Pulmonary artery endothelial cell (primary cell): ENCODE data around the gene ZGRF1. TPM values are rescaled to one million over a fixed set of nuclear protein-coding genes. Genes with fewer than 3 reads are reported as not detected.
"Not testable (repeated sequence)": the region's sequence is repeated elsewhere in the genome, so short reads cannot be mapped to it uniquely, and the experiment has no call there.

Source experiments
- DNase-seq: peaks from one replicate; pipeline ENCODE4 v3.0.0-alpha.2; 2011; ENCODE audit warnings: low read depth, low spot score
- total RNA-seq: library from RNA; depleted of rRNA; stranded (reverse); fragments of >200 nt; gene quantifications from 2 replicates; pipeline ENCODE4 v1.2.3, GENCODE V29; 2014

The ZGRF1 gene
- total RNA-seq, 1 donor from 2014 or later = 10.1 TPM

GRCh38 chr4:112642526-112642925 is 5.8 kb upstream of the ZGRF1 start:
- DNase-seq = no peak

- no peak for DNase-seq
Measured at GRCh38 chr4:112637552-112637866, 800 bp upstream of the ZGRF1 start.

- no peak for DNase-seq
Measured at GRCh38 chr4:112633477-112634235, 3.1 kb downstream of the ZGRF1 start.

DNA sequence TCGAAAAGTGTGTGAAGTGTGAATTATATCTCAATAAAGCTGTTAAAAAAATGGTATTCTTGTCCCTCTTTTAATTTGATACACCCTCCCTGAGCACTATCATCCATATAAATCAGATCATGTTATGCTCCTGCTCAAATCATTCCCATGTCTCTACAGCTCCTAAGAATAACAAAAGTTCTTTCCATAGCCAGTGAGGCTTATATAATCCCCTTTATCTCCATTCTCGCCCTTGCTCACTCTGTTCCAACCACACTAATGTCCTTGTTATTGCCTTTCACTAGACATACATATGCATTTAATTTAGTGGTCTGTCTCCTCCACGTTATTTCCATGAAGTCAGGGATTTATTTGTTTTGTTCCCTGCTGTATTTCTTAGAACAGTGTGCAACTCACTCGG is 10.5 kb downstream of the ZGRF1 start:
- no peak for DNase-seq

GRCh38 chr4:112616984-112617383 is 19.7 kb downstream of the ZGRF1 start:
- no peak for DNase-seq

GRCh38 chr4:112612814-112613213 is 23.9 kb downstream of the ZGRF1 start:
- DNase-seq = not testable (repeated sequence)

DNA sequence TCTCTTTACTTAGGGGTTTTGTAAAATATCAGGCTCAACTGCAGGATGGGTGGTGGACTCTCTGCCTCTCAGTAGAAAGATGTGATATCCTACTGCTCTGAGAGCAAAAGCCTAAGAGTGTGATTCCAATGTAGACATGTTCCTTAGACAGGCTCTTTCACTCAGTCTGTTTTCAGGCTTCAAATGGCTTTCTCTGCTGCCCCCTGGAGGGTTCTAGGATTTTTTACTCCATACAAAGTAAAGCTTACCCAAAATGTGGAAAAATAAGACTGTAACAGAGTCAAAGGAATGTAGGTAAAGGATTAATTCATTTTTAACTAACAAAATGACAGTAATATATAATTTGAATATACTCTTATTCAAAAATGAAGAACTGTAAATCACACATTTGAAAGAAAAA is 32.1 kb downstream of the ZGRF1 start:
- DNase-seq = peak; percentile 4

DNA sequence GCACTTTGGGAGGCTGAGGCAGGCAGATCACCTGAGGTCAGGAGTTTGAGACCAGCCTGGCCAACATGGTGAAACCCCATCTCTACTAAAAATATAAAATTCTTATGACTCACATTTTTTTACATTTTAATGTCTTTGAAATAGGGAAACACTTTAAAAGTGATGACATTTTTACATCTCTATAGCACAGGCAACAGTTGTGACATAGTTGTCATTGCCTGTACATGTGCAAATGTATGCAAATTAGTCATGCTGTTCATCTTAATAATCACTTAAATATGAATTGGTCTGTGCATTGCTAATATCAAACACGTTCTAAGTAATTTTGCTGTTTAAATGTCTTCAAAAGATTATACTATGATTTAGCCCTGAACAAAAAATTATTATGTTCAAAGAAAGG is 41.7 kb downstream of the ZGRF1 start:
- no peak for DNase-seq

DNA sequence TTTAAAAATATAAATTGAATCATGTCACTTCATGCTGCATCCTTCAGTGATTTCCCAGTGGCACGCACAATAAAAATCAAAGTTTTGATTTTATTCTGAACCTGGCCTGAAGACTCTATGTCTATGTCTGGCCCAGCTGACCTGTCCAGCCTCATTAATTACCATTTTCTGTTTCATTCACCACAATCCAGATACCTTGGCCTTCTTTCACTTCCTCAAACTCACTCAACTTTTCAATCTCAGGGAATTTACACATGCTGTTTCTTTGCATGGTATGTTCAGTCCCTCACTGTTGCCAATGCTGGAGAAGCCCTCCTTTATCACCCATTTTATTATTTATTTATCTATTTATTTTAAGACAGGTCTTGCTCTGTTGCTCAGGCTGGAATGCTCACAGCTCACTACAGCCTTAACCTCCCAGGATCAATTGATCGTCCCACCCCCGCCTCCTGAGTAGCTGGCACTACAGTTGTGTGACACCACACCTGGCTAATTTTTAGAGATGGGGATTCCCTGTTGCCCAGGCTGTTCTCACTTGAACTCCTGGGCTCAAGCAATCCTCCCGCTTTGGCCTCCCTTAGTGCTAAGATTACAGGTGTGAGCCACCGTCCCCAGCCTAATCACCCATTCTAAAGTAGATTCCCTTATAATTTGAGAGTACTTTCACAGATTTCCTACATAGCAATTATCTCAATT is 43.1 kb downstream of the ZGRF1 start:
- no peak for DNase-seq

DNA sequence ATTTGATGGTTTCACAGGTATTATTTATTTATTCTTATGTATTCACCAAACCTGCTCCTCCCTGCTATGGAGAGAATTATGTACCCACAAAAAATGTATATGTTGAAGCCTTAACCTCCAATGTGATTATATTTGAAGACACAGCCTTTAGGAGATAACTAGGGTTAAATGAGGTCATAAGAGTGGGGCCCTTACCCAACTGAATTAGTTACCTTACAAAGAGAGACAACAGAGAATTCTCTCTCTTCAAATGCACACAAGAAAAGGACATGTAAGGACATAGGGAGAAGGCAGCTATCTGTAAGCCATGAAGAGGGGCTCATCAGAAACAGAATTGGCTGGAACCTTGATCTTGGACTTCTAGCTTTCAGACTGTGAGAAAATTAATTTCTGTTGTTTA is 44.0 kb downstream of the ZGRF1 start:
- DNase-seq = no peak

DNA sequence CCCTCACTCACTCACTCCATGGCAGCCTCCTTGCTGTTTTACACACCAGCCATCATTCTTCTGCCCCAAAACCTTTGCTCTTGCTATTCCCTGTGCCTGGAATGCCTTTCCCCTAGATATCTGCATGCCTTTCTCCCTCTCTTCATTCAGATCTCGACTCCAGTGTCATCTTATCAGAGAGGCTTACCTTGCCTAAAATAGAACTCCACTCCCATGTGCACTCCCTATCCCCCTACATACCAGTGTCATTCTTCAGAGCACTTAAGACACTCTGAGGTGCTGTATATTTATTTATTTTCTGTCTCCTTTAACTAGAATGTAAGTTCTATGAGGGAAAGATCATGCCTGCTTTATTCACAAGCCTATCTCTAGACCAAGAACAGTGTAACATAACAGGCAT is 45.1 kb downstream of the ZGRF1 start:
- no peak for DNase-seq

DNA sequence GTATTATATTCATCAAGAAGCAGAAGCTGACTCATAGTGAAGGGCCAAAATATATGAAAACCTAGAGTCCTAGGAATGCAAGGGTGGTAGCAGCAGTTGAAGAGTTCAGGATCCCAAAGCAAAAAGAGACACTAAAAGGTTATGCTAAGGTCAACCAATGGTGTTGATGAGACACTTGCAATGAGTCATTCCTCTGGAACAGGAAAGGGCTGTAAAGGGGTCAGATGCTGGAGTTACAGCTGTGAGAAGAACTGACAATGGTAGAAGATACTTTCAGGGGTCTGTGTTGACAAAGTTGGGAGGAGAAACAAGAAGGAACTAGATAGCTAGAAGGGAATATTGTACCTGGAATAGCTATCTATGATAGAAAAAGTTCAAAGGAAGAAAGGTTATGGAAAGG is 47.5 kb downstream of the ZGRF1 start:
- DNase-seq = no peak

DNA sequence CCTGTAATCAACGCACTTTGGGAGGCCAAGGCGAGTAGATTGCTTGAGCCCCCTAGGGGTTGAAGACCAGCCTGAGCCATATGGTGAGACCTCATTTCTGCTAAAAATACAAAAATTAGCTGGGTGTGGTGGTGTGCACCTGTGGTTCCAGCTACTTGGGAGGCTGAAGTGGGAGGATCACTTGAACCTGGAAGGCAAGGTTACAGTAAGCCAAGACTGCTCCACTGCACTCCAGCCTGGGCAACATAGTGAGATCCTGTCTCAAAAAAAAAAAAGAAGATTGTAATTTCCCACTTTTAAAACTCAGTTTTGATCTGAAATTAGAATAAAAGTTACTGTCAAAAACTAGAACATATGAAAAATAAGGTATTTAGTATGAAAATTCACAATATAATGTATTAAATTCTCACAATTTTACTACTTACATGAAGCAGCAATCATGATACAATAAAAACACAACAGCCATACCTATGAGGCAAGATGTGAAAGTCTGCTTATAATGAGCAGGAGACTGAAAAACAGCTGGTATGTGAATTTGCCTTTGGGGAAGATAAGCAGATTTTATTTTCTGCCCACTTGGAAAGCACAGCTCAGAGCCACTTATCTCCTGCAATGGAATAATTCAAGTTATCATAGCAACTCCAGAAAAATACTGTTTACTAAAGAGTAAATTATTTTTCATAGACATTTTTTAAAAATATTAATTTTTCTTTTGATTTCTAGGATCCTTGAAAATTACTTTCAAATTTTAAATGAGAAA is 50.6 kb downstream of the ZGRF1 start:
- DNase-seq = no peak

- DNase-seq = no peak
Measured at GRCh38 chr4:112567536-112567935, 69.2 kb downstream of the ZGRF1 start.

- DNase-seq = no peak
Measured at GRCh38 chr4:112564706-112565270, 71.9 kb downstream of the ZGRF1 start.

GRCh38 chr4:112563431-112564200 is 73.1 kb downstream of the ZGRF1 start:
- no peak for DNase-seq

GRCh38 chr4:112562254-112562879 is 74.3 kb downstream of the ZGRF1 start:
- DNase-seq = no peak

- DNase-seq = no peak
Measured at GRCh38 chr4:112560084-112560483, 76.6 kb downstream of the ZGRF1 start.

- no peak for DNase-seq
Measured at GRCh38 chr4:112559053-112559452, 77.7 kb downstream of the ZGRF1 start.

DNA sequence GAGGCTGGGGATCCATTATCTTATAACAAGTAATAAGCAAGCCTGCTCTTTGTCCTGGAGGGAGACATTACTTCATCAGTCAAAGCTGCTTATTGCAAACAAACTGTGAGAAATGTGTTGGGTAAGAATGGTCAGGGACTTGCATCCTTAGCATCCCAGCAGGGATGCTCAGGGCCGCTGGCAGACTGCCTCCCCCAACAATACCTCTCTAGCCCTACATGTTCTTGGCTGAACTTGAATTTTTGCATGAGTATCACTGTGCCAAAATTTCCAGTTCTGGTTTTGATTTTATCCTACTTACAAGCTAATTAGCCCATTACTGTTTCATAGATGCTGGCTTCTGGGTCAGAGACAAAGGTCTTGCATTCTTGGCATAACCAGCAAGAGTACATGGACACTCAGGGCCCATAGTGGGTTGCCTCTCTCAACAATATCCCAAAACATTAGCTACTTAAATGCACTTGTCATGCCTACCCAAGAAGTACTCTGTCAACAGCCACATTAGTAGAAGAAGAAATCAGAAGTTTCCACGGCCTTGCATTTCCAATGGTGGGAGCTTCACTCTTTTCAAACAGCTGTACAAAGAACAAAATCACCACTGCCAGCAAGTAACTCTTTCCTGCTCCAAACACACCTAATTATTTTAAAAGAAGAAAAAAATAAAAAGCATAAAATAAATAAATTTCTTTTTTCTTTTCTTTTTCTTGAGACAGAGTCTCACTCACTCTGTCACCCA is 78.9 kb downstream of the ZGRF1 start:
- DNase-seq = no peak
